Measurements from ENCODE around the gene FHOD3.
"Not testable (repeated sequence)": the region's sequence is repeated elsewhere in the genome, so short reads cannot be mapped to it uniquely, and the experiment has no call there.

GRCh38 chr18:36762965-36763364, 465.5 kb downstream of the FHOD3 start:
- not testable (repeated sequence) for TF ChIP-seq POLR2A, POLR2AphosphoS5, POU2F2, SPI1, TAF1 (IDR thresholded peaks at IDR 0.05; ENCODE audit: low read depth, low read length)

Measured in GM12891 (cell line).